ENCODE measurements around the gene SAT1. TPM values are rescaled to one million over a fixed set of nuclear protein-coding genes. Genes with fewer than 3 reads are reported as not detected.

Gene SAT1
- polyA plus RNA-seq, 1 donor (not counting 4 experiments of a cell fraction or from before 2014, with no cell fraction given), result 1,607 TPM

DNA sequence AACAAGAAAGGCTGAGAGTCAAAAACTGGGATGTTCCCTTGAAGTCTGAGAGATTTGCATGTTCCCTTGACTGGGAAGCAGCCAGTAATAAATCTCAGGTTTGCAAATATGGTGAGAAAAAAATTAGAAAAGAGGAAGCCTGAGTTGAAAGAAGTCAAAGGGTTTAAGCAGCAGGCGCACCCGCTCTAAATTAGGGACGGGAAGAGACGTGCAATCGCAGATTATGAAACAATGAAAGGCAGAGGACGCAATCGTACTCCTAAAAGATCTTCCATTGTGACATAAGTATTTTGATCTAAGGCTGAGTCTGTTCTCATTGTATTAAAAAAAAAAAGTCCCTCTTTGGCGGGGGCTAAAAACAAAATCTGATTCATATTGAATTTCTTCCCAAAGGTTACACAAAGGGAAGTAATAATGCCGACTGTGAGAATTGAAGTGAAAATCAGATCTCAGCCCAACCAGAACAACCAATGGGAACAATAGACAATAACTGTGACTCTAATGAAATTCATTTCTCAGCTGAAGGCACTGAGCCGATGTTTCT is 28.2 kb downstream of the SAT1 start:
- Histone ChIP-seq H3K36me3 (ENCODE audit: control insufficient read depth in 2 of 2, extremely low read depth in 1 of 2, insufficient read depth in 2 of 2, low read length in 2 of 2) (no peaks in the 10 kb centered on the region), H4K20me1 (ENCODE audit: control insufficient read depth, extremely low read depth, insufficient read depth, low read length) (no peaks in the 10 kb centered on the region), H3K27ac (ENCODE audit: control insufficient read depth, insufficient read depth, low read length) (no peak overlapping the region), H3K27me3 (ENCODE audit: control insufficient read depth, extremely low read depth, insufficient read depth, low read length) (no peaks in the 10 kb centered on the region), H2AFZ (ENCODE audit: control insufficient read depth, low read length) (peak overlapping the region; percentile 2), H3K9me3 (ENCODE audit: control insufficient read depth, low read depth, low read length) (no peaks in the 10 kb centered on the region), H3K4me2 (ENCODE audit: control insufficient read depth, extremely low read depth, insufficient read depth, low read depth, low read length) (peak overlapping the region; percentile 68), H3K4me1 (ENCODE audit: control insufficient read depth, extremely low read depth, insufficient read depth, low read length) (peaks cover 13% of the 10 kb centered on the region), H3K79me2 (ENCODE audit: control insufficient read depth, insufficient read depth, low read length) (no peaks in the 10 kb centered on the region), H3K9ac (ENCODE audit: control insufficient read depth, extremely low read depth, insufficient read depth, low read length) (no peak overlapping the region), H3K9me1 (ENCODE audit: control insufficient read depth, extremely low read depth, insufficient read depth, low read length) (no peaks in the 10 kb centered on the region), H3K4me3 (ENCODE audit: control insufficient read depth in 2 of 3, extremely low read depth in 1 of 3, insufficient read depth in 2 of 3, low read depth in 1 of 3, low read length in 3 of 3) (peak overlapping the region in 1 of 3 experiments; percentile 36)
- dilution Hi-C loops (cut with MboI; ENCODE audit: extremely low pct_ligation_motif_present, low sequenced_read_pairs), result no loop called here
- FAIRE-seq, result no peak
- TF ChIP-seq, protein P1, sequence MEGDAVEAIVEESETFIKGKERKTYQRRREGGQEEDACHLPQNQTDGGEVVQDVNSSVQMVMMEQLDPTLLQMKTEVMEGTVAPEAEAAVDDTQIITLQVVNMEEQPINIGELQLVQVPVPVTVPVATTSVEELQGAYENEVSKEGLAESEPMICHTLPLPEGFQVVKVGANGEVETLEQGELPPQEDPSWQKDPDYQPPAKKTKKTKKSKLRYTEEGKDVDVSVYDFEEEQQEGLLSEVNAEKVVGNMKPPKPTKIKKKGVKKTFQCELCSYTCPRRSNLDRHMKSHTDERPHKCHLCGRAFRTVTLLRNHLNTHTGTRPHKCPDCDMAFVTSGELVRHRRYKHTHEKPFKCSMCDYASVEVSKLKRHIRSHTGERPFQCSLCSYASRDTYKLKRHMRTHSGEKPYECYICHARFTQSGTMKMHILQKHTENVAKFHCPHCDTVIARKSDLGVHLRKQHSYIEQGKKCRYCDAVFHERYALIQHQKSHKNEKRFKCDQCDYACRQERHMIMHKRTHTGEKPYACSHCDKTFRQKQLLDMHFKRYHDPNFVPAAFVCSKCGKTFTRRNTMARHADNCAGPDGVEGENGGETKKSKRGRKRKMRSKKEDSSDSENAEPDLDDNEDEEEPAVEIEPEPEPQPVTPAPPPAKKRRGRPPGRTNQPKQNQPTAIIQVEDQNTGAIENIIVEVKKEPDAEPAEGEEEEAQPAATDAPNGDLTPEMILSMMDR (optimal IDR thresholded peaks at IDR 0.05 in 1 of 3, IDR thresholded peaks at IDR 0.05 in 1 of 3, conservative IDR thresholded peaks at IDR 0.05 in 1 of 3; ENCODE audit: extremely low read depth in 1 of 3, insufficient read depth in 2 of 3, low read length in 3 of 3), result no peak
- no peak for TF ChIP-seq EZH2 (IDR thresholded peaks at IDR 0.05; ENCODE audit: low read length)
- DNase-seq (ENCODE audit: low read depth, low spot score), result no peak

DNA sequence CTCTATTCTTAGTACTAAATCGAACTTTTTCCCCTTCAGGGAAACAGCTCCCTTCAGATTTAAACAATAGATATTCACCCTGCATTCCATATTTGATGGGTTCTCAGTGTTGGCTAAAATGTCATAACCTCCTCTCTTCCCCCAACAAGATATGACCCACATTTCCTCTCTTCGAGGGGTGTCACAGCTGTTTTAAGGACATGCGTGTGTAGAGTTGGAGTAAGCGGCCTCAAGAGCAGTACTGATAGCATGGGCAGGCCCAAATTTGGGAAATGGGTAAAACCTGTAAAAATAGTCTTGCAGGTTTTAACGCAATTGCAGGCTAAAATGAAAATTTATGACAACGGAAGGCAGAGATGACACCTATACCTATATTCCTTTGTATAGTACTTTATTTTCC is 28.7 kb downstream of the SAT1 start:
- DNase-seq (ENCODE audit: low read depth, low spot score) (no peak), FAIRE-seq (no peak)
- H2AFZ ChIP-seq (ENCODE audit: control insufficient read depth, low read length), result peak overlapping the region; percentile 2
- peak overlapping the region; percentile 68 for H3K4me2 ChIP-seq (ENCODE audit: control insufficient read depth, extremely low read depth, insufficient read depth, low read depth, low read length)
- H4K20me1 ChIP-seq (ENCODE audit: control insufficient read depth, extremely low read depth, insufficient read depth, low read length), result no peaks in the 10 kb centered on the region
- TF ChIP-seq, protein P1 (optimal IDR thresholded peaks at IDR 0.05 in 1 of 3, IDR thresholded peaks at IDR 0.05 in 1 of 3, conservative IDR thresholded peaks at IDR 0.05 in 1 of 3; ENCODE audit: extremely low read depth in 1 of 3, insufficient read depth in 2 of 3, low read length in 3 of 3), result no peak
- TF ChIP-seq EZH2 (IDR thresholded peaks at IDR 0.05; ENCODE audit: low read length), result no peak
- no peaks in the 10 kb centered on the region for H3K79me2 ChIP-seq (ENCODE audit: control insufficient read depth, insufficient read depth, low read length)
- no peak overlapping the region for H3K27ac ChIP-seq (ENCODE audit: control insufficient read depth, insufficient read depth, low read length)
- H3K27me3 ChIP-seq (ENCODE audit: control insufficient read depth, extremely low read depth, insufficient read depth, low read length), result no peaks in the 10 kb centered on the region
- peaks cover 13% of the 10 kb centered on the region for H3K4me1 ChIP-seq (ENCODE audit: control insufficient read depth, extremely low read depth, insufficient read depth, low read length)
- no peaks in the 10 kb centered on the region for H3K9me3 ChIP-seq (ENCODE audit: control insufficient read depth, low read depth, low read length)
- no peak overlapping the region for H3K4me3 ChIP-seq (ENCODE audit: control insufficient read depth in 2 of 3, extremely low read depth in 1 of 3, insufficient read depth in 2 of 3, low read depth in 1 of 3, low read length in 3 of 3)
- H3K36me3 ChIP-seq (ENCODE audit: control insufficient read depth in 2 of 2, extremely low read depth in 1 of 2, insufficient read depth in 2 of 2, low read length in 2 of 2), result no peaks in the 10 kb centered on the region
- H3K9me1 ChIP-seq (ENCODE audit: control insufficient read depth, extremely low read depth, insufficient read depth, low read length), result no peaks in the 10 kb centered on the region
- dilution Hi-C loops (cut with MboI; ENCODE audit: extremely low pct_ligation_motif_present, low sequenced_read_pairs), result no loop called here
- no peak overlapping the region for H3K9ac ChIP-seq (ENCODE audit: control insufficient read depth, extremely low read depth, insufficient read depth, low read length)

All from keratinocyte (primary cell).